Progenitor cell of endocrine pancreas (in vitro differentiated cells): ENCODE measurements around the gene ENAH. TPM values are rescaled to one million over a fixed set of nuclear protein-coding genes. Genes with fewer than 3 reads are reported as not detected.

Source experiments
- DNase-seq: peaks from one replicate; pipeline ENCODE4 v3.0.0; 2021; ENCODE audit warnings: low spot score; ENCODE audit not compliant: unreplicated experiment
- H3K27ac Mint-ChIP-seq: 2 replicates; pipeline ENCODE4 v1.8.0; 2021; ENCODE audit warnings: mild to moderate bottlenecking, moderate library complexity, mixed read lengths
- H3K27me3 Mint-ChIP-seq: 2 replicates; pipeline ENCODE4 v1.8.0; 2021; ENCODE audit warnings: mixed read lengths
- H3K36me3 Mint-ChIP-seq: 2 replicates; pipeline ENCODE4 v1.8.0; 2022; ENCODE audit warnings: mixed read lengths; ENCODE audit not compliant: insufficient read depth
- H3K4me1 Mint-ChIP-seq: 2 replicates; pipeline ENCODE4 v1.8.0; 2021; ENCODE audit warnings: low read depth, mixed read lengths
- H3K4me3 Mint-ChIP-seq: 2 replicates; pipeline ENCODE4 v1.8.0; 2021; ENCODE audit warnings: low read depth, mild to moderate bottlenecking, moderate library complexity, mixed read lengths
- H3K9me3 Mint-ChIP-seq: 2 replicates; pipeline ENCODE4 v1.8.0; 2021; ENCODE audit warnings: low read depth, mixed read lengths
- CTCF ChIP-seq: fragments of 200-600 bp; sonication (generic); IDR thresholded peaks from one replicate; pipeline ENCODE4 v1.5.0; 2021; ENCODE audit warnings: antibody characterized with exemption, mild to moderate bottlenecking; ENCODE audit not compliant: unreplicated experiment
- total RNA-seq: library from RNA; stranded (reverse); gene quantifications from 2 replicates; pipeline ENCODE4 v1.2.1, GENCODE V29; 2021

The ENAH gene
- total RNA-seq, 1 donor from 2014 or later, result 217 TPM

GRCh38 chr1:225471453-225472301 is 181.2 kb downstream of the ENAH start:
- TF ChIP-seq CTCF, result no peak
- peaks cover 4% of the 10 kb centered on the region for H3K27me3 Mint-ChIP-seq
- no peaks in the 10 kb centered on the region for H3K9me3 Mint-ChIP-seq
- H3K4me1 Mint-ChIP-seq, result peaks cover 2% of the 10 kb centered on the region
- no peaks in the 10 kb centered on the region for H3K36me3 Mint-ChIP-seq
- H3K4me3 Mint-ChIP-seq, result no peak overlapping the region
- H3K27ac Mint-ChIP-seq, result no peak overlapping the region
- no peak for DNase-seq

GRCh38 chr1:225471109-225471452 is 181.8 kb downstream of the ENAH start:
- TF ChIP-seq CTCF, result no peak
- H3K27me3 Mint-ChIP-seq, result peaks cover 6% of the 10 kb centered on the region
- no peak overlapping the region for H3K4me3 Mint-ChIP-seq
- H3K4me1 Mint-ChIP-seq, result peaks cover 2% of the 10 kb centered on the region
- no peaks in the 10 kb centered on the region for H3K9me3 Mint-ChIP-seq
- no peak for DNase-seq
- no peak overlapping the region for H3K27ac Mint-ChIP-seq
- H3K36me3 Mint-ChIP-seq, result no peaks in the 10 kb centered on the region

GRCh38 chr1:225470211-225471108 is 182.5 kb downstream of the ENAH start:
- Mint-ChIP-seq H3K27ac (no peak overlapping the region), H3K4me1 (peaks cover 2% of the 10 kb centered on the region)

GRCh38 chr1:225469051-225469450 is 183.9 kb downstream of the ENAH start:
- H3K27me3 Mint-ChIP-seq, result peaks cover 3% of the 10 kb centered on the region
- H3K27ac Mint-ChIP-seq, result no peak overlapping the region
- H3K9me3 Mint-ChIP-seq, result no peaks in the 10 kb centered on the region
- H3K36me3 Mint-ChIP-seq, result no peaks in the 10 kb centered on the region
- DNase-seq, result no peak
- H3K4me3 Mint-ChIP-seq, result no peak overlapping the region
- no peak for TF ChIP-seq CTCF
- peaks cover 2% of the 10 kb centered on the region for H3K4me1 Mint-ChIP-seq

More at GRCh38 chr1:225470211-225471108, 182.5 kb downstream of the ENAH start:
- Mint-ChIP-seq H3K9me3 (no peaks in the 10 kb centered on the region), H3K4me3 (no peak overlapping the region), H3K27me3 (peaks cover 6% of the 10 kb centered on the region), H3K36me3 (no peaks in the 10 kb centered on the region)
- TF ChIP-seq CTCF, result no peak
- no peak for DNase-seq

GRCh38 chr1:225468270-225469020 is 184.5 kb downstream of the ENAH start:
- Mint-ChIP-seq H3K9me3 (no peaks in the 10 kb centered on the region), H3K4me3 (no peak overlapping the region)
- DNase-seq, result no peak

More at GRCh38 chr1:225468270-225469020, 184.5 kb downstream of the ENAH start:
- Mint-ChIP-seq H3K27ac (no peak overlapping the region), H3K27me3 (peaks cover 3% of the 10 kb centered on the region), H3K4me1 (peaks cover 3% of the 10 kb centered on the region), H3K36me3 (no peaks in the 10 kb centered on the region)
- TF ChIP-seq CTCF, result no peak
